Measurements from ENCODE around the gene TIMP3.

TIMP3 gene

DNA sequence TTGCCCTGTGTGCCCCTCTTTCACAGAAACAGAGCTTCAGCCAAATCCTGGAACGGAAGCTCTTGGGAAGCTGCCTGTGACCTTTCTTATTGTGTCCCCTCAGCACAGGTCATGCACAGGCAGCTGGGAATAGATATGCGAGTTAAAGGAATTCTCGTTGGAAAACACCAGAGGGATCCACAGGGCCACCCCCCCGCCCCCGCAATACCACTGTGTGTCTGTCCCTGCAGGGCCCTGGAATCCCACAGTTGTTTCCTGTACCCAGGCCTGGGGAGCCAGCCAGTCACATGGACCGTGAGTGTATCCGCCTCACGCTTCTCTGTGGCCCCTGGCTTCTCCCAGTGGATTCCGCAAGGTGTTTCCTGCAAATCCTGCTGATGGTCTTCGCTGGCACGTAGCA lies 29.0 kb downstream of the TIMP3 start:
- ATAC-seq, result no peak
- DNase-seq, result no peak

DNA sequence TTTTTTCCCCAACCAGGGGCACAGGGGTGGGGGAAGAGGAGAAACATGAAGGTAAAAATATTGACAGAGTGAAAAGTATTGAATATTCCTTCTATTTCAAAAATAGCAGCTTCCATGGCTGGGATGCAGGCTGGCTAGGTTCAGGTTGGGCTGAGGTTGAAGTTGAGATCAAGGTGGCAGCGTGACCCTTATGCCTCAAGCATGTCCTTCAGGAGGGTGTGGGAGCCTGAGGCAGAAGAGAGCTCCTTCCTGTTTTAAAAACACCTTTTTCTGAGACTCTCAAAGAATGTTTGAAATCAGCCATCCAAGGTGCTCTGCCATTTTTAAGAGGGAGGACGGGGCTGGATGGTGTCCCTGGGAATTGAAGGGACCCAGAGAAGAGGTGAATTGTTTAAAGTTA lies 29.5 kb downstream of the TIMP3 start:
- DNase-seq (no peak), ATAC-seq (no peak)

DNA sequence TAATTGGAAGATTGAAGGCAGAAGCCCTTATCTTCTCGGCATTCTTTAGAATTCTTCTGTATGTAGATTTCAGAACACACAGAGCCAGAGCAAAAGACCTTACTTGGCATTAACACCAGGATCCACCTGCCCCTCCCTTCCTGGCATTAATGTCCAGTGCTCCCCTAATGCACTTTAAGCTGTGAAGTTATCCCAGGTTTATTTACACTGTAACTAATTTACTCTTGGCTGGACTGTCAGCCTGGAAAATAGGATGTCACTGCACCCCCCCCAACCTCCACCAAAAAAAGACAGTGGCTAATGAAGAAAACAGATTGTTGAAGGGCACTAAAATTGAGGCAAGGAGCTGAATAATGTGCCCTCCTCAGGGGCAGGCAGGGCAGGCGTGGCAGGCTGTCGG lies 30.1 kb downstream of the TIMP3 start:
- no peak for ATAC-seq
- no peak for DNase-seq

- ATAC-seq (no peak), DNase-seq (no peak)
Measured at GRCh38 chr22:32832174-32832573, 30.7 kb downstream of the TIMP3 start.

DNA sequence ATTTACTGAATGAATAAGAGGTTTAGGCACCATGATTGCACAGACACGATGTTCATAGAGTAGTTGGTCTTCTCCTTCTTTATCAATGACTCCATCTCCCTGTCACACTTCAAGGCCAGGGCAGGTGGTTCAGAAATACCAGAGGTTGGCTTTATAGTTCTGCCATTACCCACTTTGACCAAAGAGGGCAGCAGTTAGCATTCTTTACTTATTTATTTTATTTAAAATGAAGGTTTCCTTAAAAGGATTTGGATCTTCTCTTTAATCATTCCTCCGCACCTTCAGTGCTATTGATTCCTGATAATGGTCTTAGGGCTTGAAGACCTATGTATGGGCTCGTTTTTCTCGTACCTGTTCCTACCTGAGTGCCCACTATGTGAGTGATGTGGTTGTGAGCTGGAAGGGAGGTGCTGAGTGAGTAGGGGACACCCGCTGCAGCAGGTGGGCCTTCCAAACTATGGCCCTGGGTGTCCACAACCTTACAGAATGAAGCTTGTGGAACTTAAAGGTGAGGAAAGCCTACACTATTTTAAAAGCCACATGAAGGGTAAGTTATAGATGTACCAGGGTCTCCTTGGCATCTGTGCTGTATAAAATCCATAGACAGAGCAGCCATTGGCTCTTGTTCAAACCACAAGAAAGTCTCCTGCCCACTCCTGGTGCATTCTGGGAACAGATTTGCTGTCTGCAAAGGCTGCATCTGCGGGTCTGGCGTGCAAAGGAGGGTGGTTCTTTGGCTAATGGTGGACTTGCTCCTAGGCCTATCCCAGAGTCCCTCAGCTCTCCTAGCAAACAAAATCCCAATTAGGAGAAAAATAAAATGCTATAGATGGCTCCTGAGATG lies 35.0 kb downstream of the TIMP3 start:
- ATAC-seq (no peak), DNase-seq (no peak)

DNA sequence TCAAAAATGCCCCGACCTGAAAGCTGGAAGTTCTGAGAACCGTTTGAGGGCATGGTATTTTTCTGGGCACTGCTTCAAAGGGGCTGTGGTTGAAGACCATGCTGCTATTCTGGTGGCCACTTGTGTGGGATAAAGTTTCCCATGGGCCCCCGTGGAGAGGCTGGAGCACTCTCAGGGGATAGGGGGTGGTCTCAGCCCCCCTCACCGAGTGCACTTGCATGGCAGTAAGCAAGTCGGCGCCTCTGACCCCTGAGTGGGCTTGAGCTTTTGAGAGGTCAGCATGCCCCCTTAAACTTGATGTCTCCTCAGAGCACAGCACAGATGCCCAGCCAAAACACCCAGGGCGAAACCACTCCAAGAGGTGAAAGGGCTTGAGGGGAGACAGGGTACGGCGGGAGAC lies 35.6 kb downstream of the TIMP3 start:
- no peak for DNase-seq
- ATAC-seq, result no peak

GRCh38 chr22:32837803-32838202 lies 36.3 kb downstream of the TIMP3 start:
- no peak for ATAC-seq

GRCh38 chr22:32839831-32840584 lies 38.5 kb downstream of the TIMP3 start:
- ATAC-seq (no peak), DNase-seq (no peak)

More at GRCh38 chr22:32837803-32838202, 36.3 kb downstream of the TIMP3 start:
- no peak for DNase-seq

DNA sequence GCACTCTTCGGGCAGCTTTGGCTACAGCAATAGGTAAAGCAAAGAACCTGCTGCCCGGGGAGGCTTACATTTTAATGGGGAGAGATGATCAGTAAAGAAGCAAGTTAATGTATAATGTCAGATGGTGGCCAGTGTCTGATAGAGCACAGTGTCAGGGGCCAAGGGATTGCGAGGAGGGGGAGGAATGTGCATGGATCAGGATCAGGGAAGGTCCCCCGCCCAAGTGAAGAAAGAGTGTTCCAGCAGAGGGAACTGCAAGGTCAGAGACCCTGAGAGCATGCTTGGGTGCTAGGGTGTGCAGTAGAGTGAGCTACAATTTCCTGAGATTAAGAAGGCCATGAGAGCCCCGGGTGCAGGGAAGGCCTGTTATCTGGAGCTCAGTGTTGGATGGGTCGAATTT lies 39.7 kb downstream of the TIMP3 start:
- DNase-seq (no peak), ATAC-seq (no peak)

GRCh38 chr22:32842486-32842885 lies 41.0 kb downstream of the TIMP3 start:
- DNase-seq, result no peak
- ATAC-seq, result no peak

DNA sequence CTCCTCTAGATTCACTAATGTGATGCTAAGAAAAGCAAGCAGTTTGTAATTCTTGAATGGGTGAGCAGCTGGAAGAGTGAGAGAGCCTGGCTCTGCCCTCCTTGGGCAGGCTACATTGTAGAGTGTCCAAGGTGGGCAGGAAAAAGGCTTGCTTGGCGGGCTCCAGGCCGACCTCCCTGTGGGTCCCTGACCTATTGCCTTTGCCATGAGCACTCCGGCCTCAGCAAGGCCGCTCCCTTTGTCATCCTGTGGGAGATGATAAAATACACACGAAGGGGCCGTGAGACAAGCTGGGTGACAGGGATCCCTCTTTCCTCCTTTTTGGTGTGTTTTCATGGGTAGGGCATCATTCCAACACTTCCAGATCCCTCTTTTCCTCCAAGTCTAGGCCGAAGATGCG lies 41.8 kb downstream of the TIMP3 start:
- DNase-seq (no peak), ATAC-seq (no peak)

- no peak for DNase-seq
- no peak for ATAC-seq
Measured at GRCh38 chr22:32844251-32844650, 42.7 kb downstream of the TIMP3 start.

- no peak for DNase-seq
- ATAC-seq, result no peak
Measured at GRCh38 chr22:32846780-32847491, 45.4 kb downstream of the TIMP3 start.

GRCh38 chr22:32848226-32848625 lies 46.7 kb downstream of the TIMP3 start:
- no peak for ATAC-seq

GRCh38 chr22:32849501-32849900 lies 48.0 kb downstream of the TIMP3 start:
- ATAC-seq (no peak), DNase-seq (no peak)

More at GRCh38 chr22:32848226-32848625, 46.7 kb downstream of the TIMP3 start:
- no peak for DNase-seq

DNA sequence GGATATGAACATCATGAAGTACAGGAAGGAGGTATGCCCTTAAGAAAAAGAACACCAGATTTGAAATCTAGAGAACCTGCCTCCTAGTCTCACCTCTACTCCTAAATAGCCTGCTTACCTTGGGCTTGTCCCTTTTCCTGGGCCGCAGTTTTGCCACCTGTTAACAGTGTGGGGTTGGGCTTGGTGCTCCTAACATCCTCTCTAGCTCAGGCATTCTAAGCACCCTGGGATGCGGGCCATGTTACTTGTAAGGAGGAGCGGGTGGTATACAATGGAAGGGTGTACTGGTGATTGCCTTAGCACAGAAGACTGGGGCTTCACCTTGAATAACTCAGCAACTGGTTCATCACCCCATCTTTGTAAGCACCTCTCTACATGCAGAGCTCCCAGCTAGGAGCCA lies 48.7 kb downstream of the TIMP3 start:
- ATAC-seq, result no peak
- no peak for DNase-seq

DNA sequence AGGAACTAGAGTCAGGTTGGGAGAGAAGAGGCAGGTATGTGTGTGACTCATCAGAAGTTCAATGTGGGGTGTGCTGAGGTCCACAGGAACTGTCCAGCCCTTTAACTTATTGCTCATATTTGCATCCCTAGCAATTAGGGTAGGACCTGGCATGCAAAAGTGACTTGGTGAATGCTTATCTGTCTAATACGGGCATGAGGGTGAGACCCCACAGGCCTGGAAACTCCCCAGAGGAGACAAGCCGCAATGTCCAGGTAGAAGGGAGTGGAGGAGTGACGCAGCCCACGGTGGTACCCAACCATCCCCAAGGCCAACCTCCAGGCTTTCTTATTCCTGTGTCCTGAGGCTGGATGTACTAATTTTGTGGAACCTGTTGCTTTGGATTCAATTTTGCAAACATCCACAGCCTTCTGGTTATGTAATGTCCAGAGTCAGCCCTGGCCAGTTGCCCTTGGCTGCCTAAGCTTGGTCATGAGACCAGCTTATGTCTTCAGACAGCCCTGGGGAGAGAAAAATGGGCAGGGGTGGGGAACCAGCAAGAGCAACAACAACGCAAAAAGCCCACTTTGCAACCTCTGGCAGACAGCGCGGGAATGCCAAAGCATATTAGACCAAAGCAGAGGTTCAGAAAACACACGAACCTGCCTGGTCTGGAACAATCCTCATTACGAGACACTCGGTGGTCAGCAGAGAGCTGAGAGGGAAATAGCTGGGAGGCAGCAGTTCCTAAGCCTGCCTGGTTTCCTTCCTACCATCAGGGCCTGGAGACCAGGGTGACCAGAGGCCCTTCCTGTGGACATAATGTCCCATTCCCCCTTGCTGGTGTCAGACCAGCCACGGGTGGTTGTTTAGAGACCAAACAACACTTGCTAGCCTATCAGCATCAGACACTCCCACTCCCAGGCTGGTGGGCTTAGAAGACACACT lies 49.3 kb downstream of the TIMP3 start:
- no peak for DNase-seq
- ATAC-seq, result no peak

DNA sequence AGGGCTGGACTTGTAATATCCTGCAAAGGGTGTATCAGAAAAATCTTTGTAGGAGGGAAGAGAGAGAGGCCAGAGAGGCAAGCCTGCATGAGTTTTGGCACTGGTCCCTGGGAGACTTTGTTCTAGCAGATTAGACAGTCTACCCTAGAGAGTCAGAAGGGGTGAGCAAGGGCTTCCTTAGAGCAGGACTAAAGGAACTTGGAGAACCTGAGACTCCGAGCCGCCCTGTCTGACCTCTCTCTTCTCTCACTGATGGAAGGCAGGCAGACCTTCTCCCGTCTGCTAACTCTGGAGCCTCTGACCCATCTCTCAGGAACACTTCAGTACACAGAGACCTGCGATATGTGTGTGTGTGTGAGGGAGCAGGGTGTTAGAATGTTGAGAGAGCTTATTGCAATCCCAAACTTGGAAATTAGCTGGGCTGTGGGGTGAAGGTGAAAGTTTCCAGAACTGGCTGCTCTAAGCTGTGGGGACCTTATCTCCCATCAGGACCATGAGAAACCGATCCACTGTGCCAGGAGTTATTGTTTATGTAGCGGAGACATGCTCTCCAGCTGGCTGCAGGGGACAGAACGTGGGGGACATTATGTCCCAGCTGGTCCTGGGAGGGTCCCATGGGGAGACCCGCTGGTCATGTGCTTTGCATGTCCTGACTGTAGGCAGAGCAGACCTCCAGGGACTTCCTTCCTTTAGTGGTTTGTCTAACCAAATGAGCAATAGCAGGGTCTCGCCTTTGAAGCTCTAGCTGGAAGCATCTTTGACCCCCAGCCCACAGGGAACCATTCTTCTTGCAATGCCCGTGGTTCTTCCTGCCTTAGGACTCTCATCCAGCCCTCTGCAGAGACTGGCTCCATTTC lies 51.1 kb downstream of the TIMP3 start:
- no peak for ATAC-seq

GRCh38 chr22:32853662-32854061 lies 52.2 kb downstream of the TIMP3 start:
- ATAC-seq (no peak), DNase-seq (no peak)

More for the DNA sequence above, 51.1 kb downstream of the TIMP3 start:
- no peak for DNase-seq

- no peak for DNase-seq
- no peak for ATAC-seq
Measured at GRCh38 chr22:32854351-32854804, 52.9 kb downstream of the TIMP3 start.
